B cell (primary cell): ENCODE measurements around the gene SMIM35. TPM values are rescaled to one million over a fixed set of nuclear protein-coding genes. Genes with fewer than 3 reads are reported as not detected.

Experiments used
- ATAC-seq: fragments of 200-7000 bp; cut with Tn5 transposase; one replicate; pipeline ENCODE4 v1.10.0; 2021; ENCODE audit warnings: low read depth, mild to moderate bottlenecking, moderate number of reproducible peaks, moderate library complexity
- CTCF ChIA-PET: fragments of 350-600 bp; sonication (Branson Sonifier 250); formaldehyde crosslinking; loops from one replicate; lab custom pipeline; 2021; ENCODE audit warnings: antibody characterized with exemption, inconsistent platforms; lab: Charles Lee
- POLR2A ChIA-PET: fragments of 350-600 bp; sonication (Branson Sonifier 250); formaldehyde crosslinking; loops from one replicate; lab custom pipeline; 2021; ENCODE audit warnings: antibody characterized with exemption; lab: Charles Lee
- DNase-seq: peaks from one replicate; pipeline ENCODE4 v3.0.0; 2013
- H2AFZ ChIP-seq: 2 replicates; pipeline ENCODE4 v1.6.1; 2012; ENCODE audit warnings: mild to moderate bottlenecking, low read depth, low read length; ENCODE audit not compliant: insufficient read depth, poor library complexity, severe bottlenecking
- H3K27ac ChIP-seq, 2 donors: 1 replicate in 1 of 2; 2 replicates in 1 of 2; pipeline ENCODE4 v1.5.1; 2012 to 2013; ENCODE audit warnings: low read length in 2 of 2, mild to moderate bottlenecking in 2 of 2, moderate library complexity in 1 of 2
- H3K27me3 ChIP-seq, 4 experiments: fragments of 200-600 bp in 1 of 4; sonication (generic) in 1 of 4; replicated peaks in 1 of 4; 1 replicate in 2 of 4; 2 replicates in 2 of 4; pipeline versions ENCODE4 v1.6.1 to v1.7.0; 2013 to 2016; ENCODE audit warnings: low read length in 3 of 4, mild to moderate bottlenecking in 2 of 4, mixed read lengths in 1 of 4, moderate library complexity in 1 of 4; ENCODE audit not compliant: insufficient read depth in 4 of 4, control insufficient read depth in 3 of 4; ENCODE audit errors: control extremely low read depth in 1 of 4
- H3K36me3 ChIP-seq, 2 experiments: replicated peaks in 1 of 2; 1 replicate in 1 of 2; 2 replicates in 1 of 2; pipeline versions ENCODE4 v1.6.1 to v1.7.1; 2013; ENCODE audit warnings: low read length in 1 of 2; ENCODE audit not compliant: insufficient read depth in 2 of 2, control insufficient read depth in 1 of 2; ENCODE audit errors: control extremely low read depth in 1 of 2, extremely low read depth in 1 of 2
- H3K4me1 ChIP-seq, 2 donors: fragments of 200-600 bp in 1 of 2; sonication (generic) in 1 of 2; 1 replicate in 1 of 2; 2 replicates in 1 of 2; pipeline versions ENCODE4 v1.5.1 to v1.6.1; 2013 to 2017; ENCODE audit warnings: low read length in 2 of 2; ENCODE audit not compliant: control insufficient read depth in 2 of 2, insufficient read depth in 2 of 2
- H3K4me2 ChIP-seq: replicated peaks from 2 replicates; pipeline ENCODE3; 2012; ENCODE audit warnings: mild to moderate bottlenecking, low read depth, low read length; ENCODE audit not compliant: poor library complexity, severe bottlenecking
- H3K4me3 ChIP-seq, 5 experiments: fragments of 200-600 bp in 1 of 5; sonication (generic) in 1 of 5; 1 replicate in 3 of 5; 2 replicates in 2 of 5; pipeline versions ENCODE4 v1.5.1 to v1.7.0; 2011 to 2016; ENCODE audit warnings: low read length in 4 of 5, mild to moderate bottlenecking in 4 of 5, low read depth in 2 of 5, control low read depth in 1 of 5, moderate library complexity in 1 of 5; ENCODE audit not compliant: insufficient read depth in 1 of 5; ENCODE audit errors: control extremely low read depth in 1 of 5, extremely low read depth in 1 of 5
- H3K79me2 ChIP-seq: fragments of 200-600 bp; sonication (generic); one replicate; pipeline ENCODE4 v1.6.0; 2016; ENCODE audit warnings: low read length; ENCODE audit not compliant: control insufficient read depth, insufficient read depth
- H3K9ac ChIP-seq: fragments of 200-600 bp; sonication (generic); 2 replicates; pipeline ENCODE4 v1.6.1; 2017; ENCODE audit warnings: mild to moderate bottlenecking, low read length, moderate library complexity
- H3K9me3 ChIP-seq, 3 donors: one replicate each; pipeline versions ENCODE4 v1.6.1 to v1.7.1; 2013; ENCODE audit warnings: low read length in 2 of 3; ENCODE audit not compliant: control insufficient read depth in 2 of 3, insufficient read depth in 1 of 3; ENCODE audit errors: control extremely low read depth in 1 of 3
- H4K20me1 ChIP-seq: 2 replicates; pipeline ENCODE4 v1.6.0; 2012; ENCODE audit warnings: mild to moderate bottlenecking, low read length; ENCODE audit not compliant: insufficient read depth, control insufficient read depth, poor library complexity, severe bottlenecking
- H3K27ac Mint-ChIP-seq: one replicate; pipeline ENCODE4 v1.8.0; 2021; ENCODE audit warnings: mixed read lengths
- H3K27me3 Mint-ChIP-seq: one replicate; pipeline ENCODE4 v1.8.0; 2021; ENCODE audit warnings: mixed read lengths
- H3K4me1 Mint-ChIP-seq: one replicate; pipeline ENCODE4 v1.8.0; 2021; ENCODE audit warnings: mixed read lengths
- H3K4me3 Mint-ChIP-seq: one replicate; pipeline ENCODE4 v1.8.0; 2021; ENCODE audit warnings: mixed read lengths
- H3K9me3 Mint-ChIP-seq: one replicate; pipeline ENCODE4 v1.8.0; 2022; ENCODE audit warnings: mixed read lengths; ENCODE audit not compliant: insufficient read depth
- EZH2 ChIP-seq: IDR thresholded peaks from 2 replicates; pipeline ENCODE4 v1.6.1; 2012; ENCODE audit warnings: borderline replicate concordance, low read depth, mild to moderate bottlenecking, moderate library complexity, low read length; ENCODE audit not compliant: insufficient read depth, poor library complexity, severe bottlenecking
- WGBS: methylation state at CpG from one replicate; pipeline ENCODE4 v1.1.5; 2013; ENCODE audit warnings: missing lambda C conversion rate; ENCODE audit not compliant: insufficient coverage; 5-methylcytosine and 5-hydroxymethylcytosine counted together
- intact Hi-C: fragments of 100-400 bp; cut with micrococcal nuclease; formaldehyde crosslinking; loops from one replicate; pipeline ENCODE4 v1.10.0; 2022
- polyA plus RNA-seq: library from polyadenylated mRNA; depleted of rRNA; stranded (reverse); fragments of >200 nt; gene quantifications from 2 replicates; pipeline ENCODE4 v1.2.3, GENCODE V29; 2012
- total RNA-seq, 2 donors: library from RNA; stranded (reverse); fragments of 120-200 nt in 1 of 2; gene quantifications; 1 replicate in 1 of 2; 2 replicates in 1 of 2; pipeline versions ENCODE4 v1.2.3 to v1.2.4, GENCODE V29; 2013 to 2022
- TF ChIP-seq, protein P1 (sequence below): fragments of 200-600 bp; IDR thresholded peaks from one replicate; pipeline ENCODE4 v1.8.0; 2022; ENCODE audit warnings: antibody characterized with exemption, mild to moderate bottlenecking

SMIM35 gene
- total and polyA plus RNA-seq, 2 donors (not counting 1 experiment from before 2014, with no cell fraction given): 1.3 to 4.5 TPM

DNA sequence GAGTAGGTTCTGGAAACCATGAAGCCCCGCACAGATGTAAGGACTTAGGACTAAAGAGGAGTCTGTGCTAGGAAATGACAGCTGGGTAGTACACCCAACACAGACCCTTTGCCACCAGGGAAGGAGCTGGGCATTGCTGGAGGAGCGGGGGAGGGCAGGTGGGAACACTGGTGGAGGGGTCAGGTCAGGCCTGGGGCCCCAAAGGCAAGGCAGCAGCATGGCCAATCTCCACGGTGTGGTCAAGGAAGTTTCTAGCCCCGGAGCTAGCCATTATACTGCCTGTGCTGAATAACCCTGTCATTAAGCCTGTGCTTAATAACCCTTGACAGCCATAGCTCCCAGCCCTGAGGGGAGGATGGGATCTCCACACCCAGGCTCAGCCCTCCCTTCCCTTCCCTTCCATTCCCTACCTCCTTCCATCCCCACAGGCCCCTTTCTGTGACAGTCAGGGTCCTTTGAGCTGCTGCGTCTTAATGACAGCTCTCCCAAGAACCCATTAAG, 7.8 kb downstream of the SMIM35 start:
- no peak overlapping the region for H2AFZ ChIP-seq
- H3K4me3 ChIP-seq: no peak overlapping the region
- Mint-ChIP-seq H3K27ac (no peak overlapping the region), H3K27me3 (peaks cover 42% of the 10 kb centered on the region), H3K4me1 (no peaks in the 10 kb centered on the region), H3K4me3 (no peak overlapping the region), H3K9me3 (no peaks in the 10 kb centered on the region)
- WGBS: 91% methylated on average over 4 of the region's 5 CpGs
- DNase-seq: no peak
- H3K9ac ChIP-seq: no peak overlapping the region
- H3K9me3 ChIP-seq: no peaks in the 10 kb centered on the region
- no peaks in the 10 kb centered on the region for H3K36me3 ChIP-seq
- POLR2A ChIA-PET: interaction anchor here (0.6 kb wide), 1 partner anchor 239 kb away, joined by 8 read pairs; no protein-coding TSS in a partner anchor
- TF ChIP-seq, protein P1, sequence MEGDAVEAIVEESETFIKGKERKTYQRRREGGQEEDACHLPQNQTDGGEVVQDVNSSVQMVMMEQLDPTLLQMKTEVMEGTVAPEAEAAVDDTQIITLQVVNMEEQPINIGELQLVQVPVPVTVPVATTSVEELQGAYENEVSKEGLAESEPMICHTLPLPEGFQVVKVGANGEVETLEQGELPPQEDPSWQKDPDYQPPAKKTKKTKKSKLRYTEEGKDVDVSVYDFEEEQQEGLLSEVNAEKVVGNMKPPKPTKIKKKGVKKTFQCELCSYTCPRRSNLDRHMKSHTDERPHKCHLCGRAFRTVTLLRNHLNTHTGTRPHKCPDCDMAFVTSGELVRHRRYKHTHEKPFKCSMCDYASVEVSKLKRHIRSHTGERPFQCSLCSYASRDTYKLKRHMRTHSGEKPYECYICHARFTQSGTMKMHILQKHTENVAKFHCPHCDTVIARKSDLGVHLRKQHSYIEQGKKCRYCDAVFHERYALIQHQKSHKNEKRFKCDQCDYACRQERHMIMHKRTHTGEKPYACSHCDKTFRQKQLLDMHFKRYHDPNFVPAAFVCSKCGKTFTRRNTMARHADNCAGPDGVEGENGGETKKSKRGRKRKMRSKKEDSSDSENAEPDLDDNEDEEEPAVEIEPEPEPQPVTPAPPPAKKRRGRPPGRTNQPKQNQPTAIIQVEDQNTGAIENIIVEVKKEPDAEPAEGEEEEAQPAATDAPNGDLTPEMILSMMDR: no peak
- TF ChIP-seq EZH2: no peak
- H4K20me1 ChIP-seq: no peaks in the 10 kb centered on the region
- no peaks in the 10 kb centered on the region for H3K79me2 ChIP-seq
- H3K4me1 ChIP-seq: no peaks in the 10 kb centered on the region
- H3K27me3 ChIP-seq: peaks cover 0 to 4% (median 1%) of the 10 kb centered on the region in 4 experiments
- CTCF ChIA-PET: interaction anchor here (0.8 kb wide), 1 partner anchor 161 kb away, joined by 3 read pairs; no protein-coding TSS in a partner anchor
- no peak overlapping the region for H3K27ac ChIP-seq
- ATAC-seq: no peak
- intact Hi-C loops: no loop called here
- H3K4me2 ChIP-seq: no peak overlapping the region

DNA sequence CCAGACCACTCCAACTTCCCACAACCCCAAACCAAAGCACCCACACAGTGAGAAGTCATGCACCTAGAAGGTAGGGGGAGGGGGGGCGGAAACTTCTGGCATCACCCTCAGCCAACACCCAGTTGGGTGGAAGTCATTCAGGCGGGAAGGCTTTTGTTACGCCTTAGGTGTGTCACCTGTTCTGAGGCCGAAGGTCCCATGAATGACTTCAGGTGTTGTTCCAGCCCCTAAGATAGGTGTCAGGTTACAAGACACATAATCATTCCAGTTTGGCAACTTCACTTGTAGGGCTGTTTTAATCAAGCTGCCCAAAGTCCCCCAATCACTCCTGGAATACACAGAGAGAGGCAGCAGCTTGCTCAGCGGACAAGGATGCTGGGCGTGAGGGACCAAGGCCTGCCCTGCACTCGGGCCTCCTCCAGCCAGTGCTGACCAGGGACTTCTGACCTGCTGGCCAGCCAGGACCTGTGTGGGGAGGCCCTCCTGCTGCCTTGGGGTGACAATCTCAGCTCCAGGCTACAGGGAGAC, 9.9 kb downstream of the SMIM35 start, which contains the start of gene TMPRSS4:
TMPRSS4 (plus strand) TSS at position 325 of the 528 bp plus-strand sequence. CDS start 225 bp downstream, outside the sequence.
- Mint-ChIP-seq H3K4me1 (no peaks in the 10 kb centered on the region), H3K4me3 (no peak within 1 kb of the TSS), H3K27me3 (peaks cover 43% of the 10 kb centered on the region), H3K27ac (no peak within 1 kb of the TSS), H3K9me3 (no peaks in the 10 kb centered on the region)
- no peak within 1 kb of the TSS for H3K9ac ChIP-seq
- 85% methylated on average over 5 of the region's 7 CpGs for WGBS
- TF ChIP-seq, protein P1: no peak
- no peak for TF ChIP-seq EZH2
- no peak within 1 kb of the TSS for H3K27ac ChIP-seq
- no peak for DNase-seq
- intact Hi-C loops: no loop called here
- ChIA-PET CTCF (no interaction called here), POLR2A (no interaction called here)
- no peak within 1 kb of the TSS for H3K4me3 ChIP-seq
- H3K79me2 ChIP-seq: no peaks in the 10 kb centered on the region
- H3K4me2 ChIP-seq: no peak within 1 kb of the TSS
- peaks cover 0 to 4% (median 1%) of the 10 kb centered on the region in 4 experiments for H3K27me3 ChIP-seq
- H3K36me3 ChIP-seq: no peaks in the 10 kb centered on the region
- no peak for ATAC-seq
- H3K4me1 ChIP-seq: no peaks in the 10 kb centered on the region
- H4K20me1 ChIP-seq: no peaks in the 10 kb centered on the region
- no peaks in the 10 kb centered on the region for H3K9me3 ChIP-seq
- no peak within 1 kb of the TSS for H2AFZ ChIP-seq
